Osteoblast (primary cell): ENCODE results near the gene CBLL1. TPM values are rescaled to one million over a fixed set of nuclear protein-coding genes. Genes with fewer than 3 reads are reported as not detected.

Experiments used
- DNase-seq: peaks from one replicate; pipeline ENCODE4 v3.0.0; 2011; ENCODE audit warnings: low spot score, mixed read lengths; ENCODE audit not compliant: insufficient read length; ENCODE audit errors: missing footprints
- H2AFZ ChIP-seq: 2 replicates; pipeline ENCODE4 v1.6.0; 2011; ENCODE audit warnings: mild to moderate bottlenecking, low read length
- H3K27ac ChIP-seq: 2 replicates; pipeline ENCODE4 v1.5.1; 2011; ENCODE audit warnings: mild to moderate bottlenecking, low read depth, low read length, moderate library complexity
- H3K27me3 ChIP-seq: 2 replicates; pipeline ENCODE4 v1.6.0; 2012; ENCODE audit warnings: mild to moderate bottlenecking, control low read depth, inconsistent platforms, low read length, moderate library complexity; ENCODE audit not compliant: insufficient read depth
- H3K36me3 ChIP-seq: 2 replicates; pipeline ENCODE4 v1.5.1; 2011; ENCODE audit warnings: mild to moderate bottlenecking, low read length, control low read depth, moderate library complexity; ENCODE audit not compliant: insufficient read depth
- H3K4me1 ChIP-seq: 2 replicates; pipeline ENCODE4 v1.5.1; 2011; ENCODE audit warnings: mild to moderate bottlenecking, low read length, control low read depth, moderate library complexity; ENCODE audit not compliant: insufficient read depth
- H3K4me2 ChIP-seq: 2 replicates; pipeline ENCODE4 v1.6.0; 2011; ENCODE audit warnings: mild to moderate bottlenecking, low read length; ENCODE audit not compliant: insufficient read depth
- H3K4me3 ChIP-seq: fragments of 200-600 bp; sonication (generic); 3 replicates; pipeline ENCODE4 v1.5.1; 2012; ENCODE audit warnings: mild to moderate bottlenecking, low read length, inconsistent platforms; ENCODE audit not compliant: insufficient read depth
- H3K79me2 ChIP-seq: 2 replicates; pipeline ENCODE4 v1.6.0; 2012; ENCODE audit warnings: mild to moderate bottlenecking, low read length, control low read depth, inconsistent platforms; ENCODE audit not compliant: insufficient read depth
- H3K9me3 ChIP-seq: 2 replicates; pipeline ENCODE4 v1.5.1; 2011; ENCODE audit warnings: low read depth, low read length, control low read depth
- H4K20me1 ChIP-seq: 2 replicates; pipeline ENCODE4 v1.6.0; 2012; ENCODE audit warnings: mild to moderate bottlenecking, low read length, control low read depth; ENCODE audit not compliant: insufficient read depth
- CTCF ChIP-seq: IDR thresholded peaks from 2 replicates; pipeline ENCODE4 v1.5.1; 2011; ENCODE audit warnings: mild to moderate bottlenecking, low read depth, low read length, moderate library complexity; ENCODE audit errors: extremely low read depth
- total RNA-seq: library from RNA; depleted of rRNA; stranded (reverse); fragments of >200 nt; gene quantifications from 2 replicates; pipeline ENCODE4 v1.2.3, GENCODE V29; 2012

The CBLL1 gene
- total RNA-seq, 1 donor: 25.7 TPM

GRCh38 chr7:107782374-107782773, 38.4 kb downstream of the CBLL1 start:
- no peak for DNase-seq
- Histone ChIP-seq H3K4me1 (no peaks in the 10 kb centered on the region), H3K4me2 (no peak overlapping the region), H3K9me3 (no peaks in the 10 kb centered on the region), H3K36me3 (no peaks in the 10 kb centered on the region), H4K20me1 (no peaks in the 10 kb centered on the region), H3K79me2 (no peaks in the 10 kb centered on the region), H3K27ac (no peak overlapping the region), H3K4me3 (no peak overlapping the region), H2AFZ (no peak overlapping the region), H3K27me3 (peaks cover 7% of the 10 kb centered on the region)
- TF ChIP-seq CTCF: no peak

- no peak for TF ChIP-seq CTCF
These were observed 39.7 kb downstream of the CBLL1 start for GRCh38 chr7:107783648-107784047.

GRCh38 chr7:107785170-107785569, 41.2 kb downstream of the CBLL1 start:
- H3K4me3 ChIP-seq: no peak overlapping the region
- no peak for DNase-seq
- no peak overlapping the region for H2AFZ ChIP-seq
- H3K4me1 ChIP-seq: no peaks in the 10 kb centered on the region
- H4K20me1 ChIP-seq: no peaks in the 10 kb centered on the region
- peaks cover 10% of the 10 kb centered on the region for H3K27me3 ChIP-seq
- no peak for TF ChIP-seq CTCF
- H3K27ac ChIP-seq: no peak overlapping the region
- no peaks in the 10 kb centered on the region for H3K79me2 ChIP-seq
- no peaks in the 10 kb centered on the region for H3K9me3 ChIP-seq
- H3K36me3 ChIP-seq: no peaks in the 10 kb centered on the region
- no peak overlapping the region for H3K4me2 ChIP-seq

More at GRCh38 chr7:107783648-107784047, 39.7 kb downstream of the CBLL1 start:
- Histone ChIP-seq H3K4me2 (no peak overlapping the region), H3K27ac (no peak overlapping the region), H2AFZ (no peak overlapping the region), H3K9me3 (no peaks in the 10 kb centered on the region), H3K27me3 (peaks cover 10% of the 10 kb centered on the region), H3K4me1 (no peaks in the 10 kb centered on the region), H3K36me3 (no peaks in the 10 kb centered on the region), H4K20me1 (no peaks in the 10 kb centered on the region), H3K79me2 (no peaks in the 10 kb centered on the region), H3K4me3 (no peak overlapping the region)
- DNase-seq: no peak

GRCh38 chr7:107785926-107786325, 42.0 kb downstream of the CBLL1 start:
- Histone ChIP-seq H3K9me3 (no peaks in the 10 kb centered on the region), H4K20me1 (no peaks in the 10 kb centered on the region), H3K4me3 (no peak overlapping the region), H3K27ac (no peak overlapping the region), H3K79me2 (no peaks in the 10 kb centered on the region), H3K36me3 (no peaks in the 10 kb centered on the region), H3K4me1 (no peaks in the 10 kb centered on the region), H3K4me2 (no peak overlapping the region), H2AFZ (no peak overlapping the region), H3K27me3 (peaks cover 10% of the 10 kb centered on the region)
- DNase-seq: no peak
- no peak for TF ChIP-seq CTCF
